Naive thymus-derived CD8-positive, alpha-beta T cell (primary cell): ENCODE results near the gene XAGE5. TPM values are rescaled to one million over a fixed set of nuclear protein-coding genes. Genes with fewer than 3 reads are reported as not detected.

Source experiments
- ATAC-seq, 2 donors: fragments of 150-1000 bp; cut with Tn5 transposase in 1 of 2; sonication (Bioruptor Pico), chemical (Tn5 transposase) in 1 of 2; 1 replicate in 1 of 2; 2 replicates in 1 of 2; pipeline ENCODE4 v1.10.0; 2021; ENCODE audit warnings: mild to moderate bottlenecking in 2 of 2, moderate library complexity in 2 of 2
- POLR2A ChIA-PET: fragments of 350-600 bp; sonication (Branson Sonifier 250); formaldehyde crosslinking; loops from one replicate; lab custom pipeline; 2021; ENCODE audit warnings: antibody characterized with exemption; lab: Charles Lee
- DNase-seq, 10 donors: peaks; one replicate each; pipeline versions ENCODE4 v3.0.0 to v3.0.0-alpha.2; 2020 to 2022
- H3K27ac Mint-ChIP-seq, 10 donors: one replicate each; pipeline ENCODE4 v1.8.0; 2020 to 2022; ENCODE audit warnings: mild to moderate bottlenecking in 10 of 10, mixed read lengths in 10 of 10, moderate library complexity in 4 of 10, inconsistent platforms in 1 of 10
- H3K27me3 Mint-ChIP-seq, 5 donors: one replicate each; pipeline ENCODE4 v1.8.0; 2021 to 2022; ENCODE audit warnings: mixed read lengths in 5 of 5
- H3K36me3 Mint-ChIP-seq, 3 donors: one replicate each; pipeline ENCODE4 v1.8.0; 2020 to 2022; ENCODE audit warnings: mixed read lengths in 3 of 3, mild to moderate bottlenecking in 2 of 3, inconsistent platforms in 1 of 3
- H3K4me1 Mint-ChIP-seq, 4 donors: one replicate each; pipeline ENCODE4 v1.8.0; 2021 to 2022; ENCODE audit warnings: mixed read lengths in 4 of 4
- H3K4me3 Mint-ChIP-seq, 10 donors: one replicate each; pipeline ENCODE4 v1.8.0; 2020 to 2022; ENCODE audit warnings: mild to moderate bottlenecking in 10 of 10, mixed read lengths in 10 of 10, moderate library complexity in 6 of 10, inconsistent platforms in 1 of 10
- H3K9me3 Mint-ChIP-seq, 9 donors: one replicate each; pipeline ENCODE4 v1.8.0; 2020 to 2022; ENCODE audit warnings: mixed read lengths in 9 of 9, mild to moderate bottlenecking in 3 of 9, inconsistent platforms in 1 of 9, moderate library complexity in 1 of 9
- polyA plus RNA-seq, 3 donors: library from polyadenylated mRNA; unstranded; fragments of 300-500 nt; fragmentation: Illumina TruSeq; gene quantifications; one replicate each; pipeline ENCODE4 v1.2.3, GENCODE V29; 2021
- total RNA-seq, 8 experiments: library from RNA in 2 of 8; stranded (reverse) in 2 of 8; gene quantifications; one replicate each; pipeline ENCODE4 v1.2.3 and lab custom pipeline; 2021 to 2026

The XAGE5 gene
- total and polyA plus RNA-seq, 5 experiments from 2014 or later, result not detected

DNA sequence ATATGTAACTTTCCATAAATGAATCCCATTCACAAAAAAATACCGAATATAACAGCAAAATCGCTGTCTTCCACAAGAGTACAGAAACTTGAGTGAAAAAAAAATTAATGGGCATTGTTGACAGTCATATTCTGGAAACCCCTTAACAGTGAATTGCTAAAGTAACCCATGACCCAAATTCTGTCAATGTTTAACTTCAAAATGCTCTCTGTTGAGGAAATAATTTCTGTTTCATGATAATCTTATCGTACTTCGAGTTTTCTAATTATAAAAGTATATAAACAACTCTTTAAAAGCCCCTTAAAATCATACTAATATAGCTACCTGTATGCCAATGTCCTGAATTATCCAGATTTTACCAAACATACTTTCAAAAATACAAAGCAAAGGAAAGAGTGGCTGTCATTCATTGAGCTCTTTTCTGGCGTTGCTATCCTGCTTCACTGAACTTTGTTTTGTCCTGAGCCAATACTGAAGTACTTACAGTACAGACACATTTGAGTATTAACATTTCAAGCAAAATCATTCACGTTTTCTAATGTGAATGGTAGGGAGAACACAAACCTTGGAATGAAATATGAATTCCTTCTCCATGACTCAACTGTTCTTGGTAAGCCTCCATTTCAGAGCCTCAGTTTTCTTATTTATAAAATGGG, 54.4 kb downstream of the XAGE5 start:
- POLR2A ChIA-PET, result no interaction called here
- no peak overlapping the region for H3K27ac Mint-ChIP-seq
- H3K4me3 Mint-ChIP-seq, result no peak overlapping the region
- ATAC-seq (no peak), DNase-seq (no peak)
- peaks cover 0 to 5% (median 0%) of the 10 kb centered on the region in 5 donors for H3K27me3 Mint-ChIP-seq
- no peaks in the 10 kb centered on the region for H3K36me3 Mint-ChIP-seq
- H3K9me3 Mint-ChIP-seq, result peaks cover 0 to 1% (median 0%) of the 10 kb centered on the region in 9 donors
- H3K4me1 Mint-ChIP-seq, result no peaks in the 10 kb centered on the region

Other genes with a start within 250 kb of the XAGE5 start
- gene SSX7, start 156.4 kb upstream of the XAGE5 start, total RNA-seq, result not detected
- gene SSX7, start 156.4 kb upstream of the XAGE5 start, polyA plus RNA-seq, result not detected
- gene SSX2, start 104.1 kb upstream of the XAGE5 start, total RNA-seq, result not detected
- not detected for gene SSX2, start 104.1 kb upstream of the XAGE5 start, polyA plus RNA-seq
- gene SSX2B, start 60.0 kb upstream of the XAGE5 start, total RNA-seq, result not detected
- gene SSX2B, start 60.0 kb upstream of the XAGE5 start, polyA plus RNA-seq, result not detected
- gene SPANXN5, start 13.9 kb upstream of the XAGE5 start, total RNA-seq, result not detected
- gene SPANXN5, start 13.9 kb upstream of the XAGE5 start, polyA plus RNA-seq, result not detected
- gene XAGE3, start 56.8 kb downstream of the XAGE5 start, total RNA-seq, result not detected
- not detected for gene XAGE3, start 56.8 kb downstream of the XAGE5 start, polyA plus RNA-seq
- gene FAM156B, start 86.0 kb downstream of the XAGE5 start, total RNA-seq, result 10 to 100 TPM in 1 of 2 experiments, 1 to 10 TPM in 1; 3.9 to 11.5 TPM
- gene FAM156B, start 86.0 kb downstream of the XAGE5 start, polyA plus RNA-seq, result 1 to 10 TPM; 4.9 to 5.4 (median 5.3) TPM
- gene FAM156A, start 147.2 kb downstream of the XAGE5 start, total RNA-seq, result 10 to 100 TPM; 14.9 to 20.7 TPM
- 1 to 10 TPM; 2.9 to 5.7 (median 4.7) TPM for gene FAM156A, start 147.2 kb downstream of the XAGE5 start, polyA plus RNA-seq
- under 1 TPM; 0.11 to 0.16 TPM for gene GPR173, start 237.5 kb downstream of the XAGE5 start, total RNA-seq
- under 1 TPM in 1 of 3 donors, not detected in 2; 0.49 TPM for gene GPR173, start 237.5 kb downstream of the XAGE5 start, polyA plus RNA-seq